ENCODE results near the gene HBA1. TPM values are rescaled to one million over a fixed set of nuclear protein-coding genes. Genes with fewer than 3 reads are reported as not detected.
"Not testable (repeated sequence)": the region's sequence is repeated elsewhere in the genome, so short reads cannot be mapped to it uniquely, and the experiment has no call there.

Gene HBA1
- total RNA-seq, 1 donor = not detected

DNA sequence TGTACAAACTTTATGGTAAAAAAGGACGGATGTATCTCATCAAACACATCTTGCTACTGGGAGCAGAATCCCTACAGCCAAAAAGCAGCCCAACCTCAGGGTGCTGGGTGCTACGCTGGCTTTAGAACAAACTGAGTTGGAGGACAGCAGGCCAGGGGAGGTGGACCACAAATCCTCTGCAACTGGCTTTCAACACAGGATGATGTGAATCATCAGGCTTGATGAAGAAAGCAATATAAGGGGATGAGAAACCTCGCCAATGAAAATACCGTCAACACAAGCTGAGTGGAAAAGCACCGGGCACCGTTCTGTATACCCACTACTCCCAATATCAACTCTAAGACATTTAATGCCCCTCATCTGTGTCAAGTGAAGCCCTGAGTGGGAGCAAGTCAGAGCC lies 18.0 kb downstream of the HBA1 start:
- H4K20me1 ChIP-seq (ENCODE audit: insufficient read depth, low read length) = peaks cover 22% of the 10 kb centered on the region
- no peak overlapping the region for H3K4me3 ChIP-seq (ENCODE audit: insufficient read depth, low read length)
- peaks cover 81% of the 10 kb centered on the region for H3K36me3 ChIP-seq (ENCODE audit: insufficient read depth, low read length)
- H2AFZ ChIP-seq (ENCODE audit: low read length) = no peak overlapping the region
- TF ChIP-seq, protein P1, sequence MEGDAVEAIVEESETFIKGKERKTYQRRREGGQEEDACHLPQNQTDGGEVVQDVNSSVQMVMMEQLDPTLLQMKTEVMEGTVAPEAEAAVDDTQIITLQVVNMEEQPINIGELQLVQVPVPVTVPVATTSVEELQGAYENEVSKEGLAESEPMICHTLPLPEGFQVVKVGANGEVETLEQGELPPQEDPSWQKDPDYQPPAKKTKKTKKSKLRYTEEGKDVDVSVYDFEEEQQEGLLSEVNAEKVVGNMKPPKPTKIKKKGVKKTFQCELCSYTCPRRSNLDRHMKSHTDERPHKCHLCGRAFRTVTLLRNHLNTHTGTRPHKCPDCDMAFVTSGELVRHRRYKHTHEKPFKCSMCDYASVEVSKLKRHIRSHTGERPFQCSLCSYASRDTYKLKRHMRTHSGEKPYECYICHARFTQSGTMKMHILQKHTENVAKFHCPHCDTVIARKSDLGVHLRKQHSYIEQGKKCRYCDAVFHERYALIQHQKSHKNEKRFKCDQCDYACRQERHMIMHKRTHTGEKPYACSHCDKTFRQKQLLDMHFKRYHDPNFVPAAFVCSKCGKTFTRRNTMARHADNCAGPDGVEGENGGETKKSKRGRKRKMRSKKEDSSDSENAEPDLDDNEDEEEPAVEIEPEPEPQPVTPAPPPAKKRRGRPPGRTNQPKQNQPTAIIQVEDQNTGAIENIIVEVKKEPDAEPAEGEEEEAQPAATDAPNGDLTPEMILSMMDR (IDR thresholded peaks at IDR 0.05; ENCODE audit: extremely low read depth, low read depth, low read length) = no peak
- no peak overlapping the region for H3K4me2 ChIP-seq (ENCODE audit: insufficient read depth, low read length)
- H3K27me3 ChIP-seq (ENCODE audit: insufficient read depth, low read length) = no peaks in the 10 kb centered on the region
- no peak overlapping the region for H3K27ac ChIP-seq (ENCODE audit: low read depth, low read length)
- peaks cover 4% of the 10 kb centered on the region for H3K4me1 ChIP-seq (ENCODE audit: insufficient read depth, low read length)
- DNase-seq (ENCODE audit: insufficient read length, low spot score, missing footprints) = peak; percentile 86
- peaks cover 7% of the 10 kb centered on the region for H3K79me2 ChIP-seq (ENCODE audit: insufficient read depth, low read length)
- no peaks in the 10 kb centered on the region for H3K9me3 ChIP-seq (ENCODE audit: low read depth, low read length)

DNA sequence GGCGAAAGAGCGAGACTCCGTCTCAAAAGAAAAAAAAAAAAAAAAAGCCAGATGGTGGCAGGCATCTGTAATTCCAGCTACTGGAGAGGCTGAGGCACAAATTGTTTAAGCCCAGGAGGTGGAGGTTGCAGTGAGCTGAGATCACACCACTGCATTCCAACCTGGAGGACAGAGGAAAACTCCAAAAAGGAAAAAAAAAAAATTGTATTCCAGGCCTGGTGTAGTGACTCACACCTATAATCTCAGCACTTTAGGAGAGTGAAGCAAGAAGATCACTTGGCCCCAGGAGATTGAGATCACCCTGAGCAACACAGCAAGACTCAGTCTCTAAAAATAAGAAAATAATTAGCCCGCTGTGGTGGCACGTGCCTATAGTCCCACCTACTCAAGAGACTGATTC lies 23.9 kb downstream of the HBA1 start:
- H4K20me1 ChIP-seq (ENCODE audit: insufficient read depth, low read length) = peaks cover 20% of the 10 kb centered on the region
- no peak overlapping the region for H3K4me3 ChIP-seq (ENCODE audit: insufficient read depth, low read length)
- TF ChIP-seq, protein P1 (IDR thresholded peaks at IDR 0.05; ENCODE audit: extremely low read depth, low read depth, low read length) = no peak
- no peak overlapping the region for H3K4me2 ChIP-seq (ENCODE audit: insufficient read depth, low read length)
- H3K36me3 ChIP-seq (ENCODE audit: insufficient read depth, low read length) = peaks cover 67% of the 10 kb centered on the region
- no peak overlapping the region for H2AFZ ChIP-seq (ENCODE audit: low read length)
- no peaks in the 10 kb centered on the region for H3K27me3 ChIP-seq (ENCODE audit: insufficient read depth, low read length)
- H3K79me2 ChIP-seq (ENCODE audit: insufficient read depth, low read length) = peaks cover 12% of the 10 kb centered on the region
- H3K27ac ChIP-seq (ENCODE audit: low read depth, low read length) = peak overlapping the region; percentile 70
- peaks cover 4% of the 10 kb centered on the region for H3K4me1 ChIP-seq (ENCODE audit: insufficient read depth, low read length)
- no peaks in the 10 kb centered on the region for H3K9me3 ChIP-seq (ENCODE audit: low read depth, low read length)
- DNase-seq (ENCODE audit: insufficient read length, low spot score, missing footprints) = no peak

GRCh38 chr16:203246-203645 lies 26.8 kb downstream of the HBA1 start:
- Histone ChIP-seq H3K9me3 (ENCODE audit: low read depth, low read length) (no peaks in the 10 kb centered on the region), H3K4me3 (ENCODE audit: insufficient read depth, low read length) (no peak overlapping the region), H3K4me2 (ENCODE audit: insufficient read depth, low read length) (no peak overlapping the region), H2AFZ (ENCODE audit: low read length) (no peak overlapping the region), H3K27me3 (ENCODE audit: insufficient read depth, low read length) (no peaks in the 10 kb centered on the region), H3K36me3 (ENCODE audit: insufficient read depth, low read length) (peaks cover 68% of the 10 kb centered on the region), H3K4me1 (ENCODE audit: insufficient read depth, low read length) (peaks cover 4% of the 10 kb centered on the region), H4K20me1 (ENCODE audit: insufficient read depth, low read length) (peaks cover 25% of the 10 kb centered on the region), H3K79me2 (ENCODE audit: insufficient read depth, low read length) (peaks cover 12% of the 10 kb centered on the region), H3K27ac (ENCODE audit: low read depth, low read length) (no peak overlapping the region)
- TF ChIP-seq, protein P1 (IDR thresholded peaks at IDR 0.05; ENCODE audit: extremely low read depth, low read depth, low read length) = no peak
- no peak for DNase-seq (ENCODE audit: insufficient read length, low spot score, missing footprints)

DNA sequence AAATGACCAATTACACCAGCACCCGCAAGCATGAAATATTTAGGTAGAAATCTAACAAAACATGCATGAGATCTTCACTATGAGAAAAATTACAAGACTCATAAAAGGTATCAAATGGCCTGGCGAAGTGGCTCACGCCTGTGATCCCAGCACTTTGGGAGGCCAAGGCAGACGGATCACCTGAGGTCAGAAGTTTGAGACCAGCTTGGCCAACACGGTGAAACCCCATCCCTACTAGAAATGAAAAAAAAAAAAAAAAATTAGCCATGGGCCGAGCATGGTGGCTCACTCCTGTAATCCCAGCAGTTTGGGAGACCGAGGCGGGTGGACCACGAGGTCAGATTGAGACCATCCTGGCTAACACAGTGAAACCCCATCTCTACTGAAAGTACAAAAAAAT lies 27.6 kb downstream of the HBA1 start:
- H3K79me2 ChIP-seq (ENCODE audit: insufficient read depth, low read length) = peaks cover 18% of the 10 kb centered on the region
- H3K4me3 ChIP-seq (ENCODE audit: insufficient read depth, low read length); H3K27ac ChIP-seq (ENCODE audit: low read depth, low read length); H3K4me1 ChIP-seq (ENCODE audit: insufficient read depth, low read length); H3K4me2 ChIP-seq (ENCODE audit: insufficient read depth, low read length); H3K27me3 ChIP-seq (ENCODE audit: insufficient read depth, low read length); H2AFZ ChIP-seq (ENCODE audit: low read length); H3K9me3 ChIP-seq (ENCODE audit: low read depth, low read length); DNase-seq (ENCODE audit: insufficient read length, low spot score, missing footprints): not testable (repeated sequence)
- H4K20me1 ChIP-seq (ENCODE audit: insufficient read depth, low read length) = peaks cover 31% of the 10 kb centered on the region
- H3K36me3 ChIP-seq (ENCODE audit: insufficient read depth, low read length) = peaks cover 67% of the 10 kb centered on the region

DNA sequence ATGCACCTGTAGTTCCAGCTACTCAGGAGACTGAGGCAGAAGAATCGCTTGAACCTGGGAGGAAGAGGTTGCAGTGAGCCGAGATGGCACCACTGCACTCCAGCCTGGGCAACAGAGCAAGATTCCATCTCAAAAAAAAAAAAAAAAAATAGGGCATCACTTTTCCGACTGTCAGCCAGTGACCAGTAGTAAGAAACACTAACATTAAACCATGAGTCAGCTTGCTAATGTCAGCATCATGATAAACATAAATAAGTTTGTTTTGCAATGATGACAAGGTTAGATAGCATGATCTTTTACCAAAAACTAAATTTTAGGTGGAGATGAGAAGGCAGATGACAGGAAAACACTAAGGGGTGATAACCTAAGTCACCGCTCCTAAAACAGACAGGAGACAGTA lies 32.9 kb downstream of the HBA1 start:
- H3K4me1 ChIP-seq (ENCODE audit: insufficient read depth, low read length); H3K9me3 ChIP-seq (ENCODE audit: low read depth, low read length); H3K27me3 ChIP-seq (ENCODE audit: insufficient read depth, low read length); H2AFZ ChIP-seq (ENCODE audit: low read length); H3K27ac ChIP-seq (ENCODE audit: low read depth, low read length); H3K4me2 ChIP-seq (ENCODE audit: insufficient read depth, low read length); DNase-seq (ENCODE audit: insufficient read length, low spot score, missing footprints); H3K4me3 ChIP-seq (ENCODE audit: insufficient read depth, low read length): not testable (repeated sequence)
- H3K79me2 ChIP-seq (ENCODE audit: insufficient read depth, low read length) = peaks cover 52% of the 10 kb centered on the region
- peaks cover 28% of the 10 kb centered on the region for H4K20me1 ChIP-seq (ENCODE audit: insufficient read depth, low read length)
- peaks cover 71% of the 10 kb centered on the region for H3K36me3 ChIP-seq (ENCODE audit: insufficient read depth, low read length)

- not testable (repeated sequence) for H3K27me3 ChIP-seq (ENCODE audit: insufficient read depth, low read length); DNase-seq (ENCODE audit: insufficient read length, low spot score, missing footprints); H3K9me3 ChIP-seq (ENCODE audit: low read depth, low read length); H3K4me2 ChIP-seq (ENCODE audit: insufficient read depth, low read length); H3K27ac ChIP-seq (ENCODE audit: low read depth, low read length); H2AFZ ChIP-seq (ENCODE audit: low read length); H3K4me3 ChIP-seq (ENCODE audit: insufficient read depth, low read length); H3K4me1 ChIP-seq (ENCODE audit: insufficient read depth, low read length)
- H4K20me1 ChIP-seq (ENCODE audit: insufficient read depth, low read length) = peaks cover 32% of the 10 kb centered on the region
- peaks cover 69% of the 10 kb centered on the region for H3K36me3 ChIP-seq (ENCODE audit: insufficient read depth, low read length)
- H3K79me2 ChIP-seq (ENCODE audit: insufficient read depth, low read length) = peaks cover 71% of the 10 kb centered on the region
These were observed 35.2 kb downstream of the HBA1 start for GRCh38 chr16:211631-212180.
